MM.1S (cell line): ENCODE data around the gene NMB.

Experiments used
- DNase-seq: peaks from one replicate; pipeline ENCODE4 v3.0.0-alpha.2; 2015
- H2AFZ ChIP-seq: fragments of 300-600 bp; sonication (generic); 2 replicates; pipeline ENCODE4 v1.6.0; 2016; ENCODE audit warnings: antibody characterized with exemption, low read length
- H3F3A ChIP-seq: fragments of 300-600 bp; sonication (generic); 2 replicates; pipeline ENCODE4 v1.6.1; 2016; ENCODE audit warnings: mild to moderate bottlenecking, antibody characterized with exemption, low read length, moderate library complexity, mixed read lengths; ENCODE audit not compliant: insufficient read depth
- H3K27ac ChIP-seq: fragments of 300-600 bp; sonication (generic); 2 replicates; pipeline ENCODE4 v1.5.1; 2016; ENCODE audit warnings: mild to moderate bottlenecking, low read length
- H3K27me3 ChIP-seq: fragments of 300-600 bp; sonication (generic); replicated peaks from 2 replicates; pipeline ENCODE4 v1.6.0; 2016; ENCODE audit warnings: low read length; ENCODE audit not compliant: insufficient read depth
- H3K36me3 ChIP-seq: fragments of 300-600 bp; sonication (generic); replicated peaks from 2 replicates; pipeline ENCODE4 v1.6.1; 2016; ENCODE audit warnings: mild to moderate bottlenecking, low read length, mixed read lengths; ENCODE audit not compliant: insufficient read depth
- H3K4me1 ChIP-seq: fragments of 300-600 bp; sonication (generic); 2 replicates; pipeline ENCODE4 v1.6.1; 2016; ENCODE audit warnings: low read length, mixed read lengths
- H3K4me2 ChIP-seq: fragments of 300-600 bp; sonication (generic); 2 replicates; pipeline ENCODE4 v1.6.0; 2016; ENCODE audit warnings: low read depth, low read length
- H3K4me3 ChIP-seq: fragments of 300-600 bp; sonication (generic); 2 replicates; pipeline ENCODE4 v1.5.1; 2016; ENCODE audit warnings: low read length, mixed read lengths
- H3K79me2 ChIP-seq: fragments of 300-600 bp; sonication (generic); 2 replicates; pipeline ENCODE4 v1.6.1; 2016; ENCODE audit warnings: mixed run types, low read length, mixed read lengths
- H3K9ac ChIP-seq: fragments of 300-600 bp; sonication (generic); 2 replicates; pipeline ENCODE4 v1.6.1; 2016; ENCODE audit warnings: low read length, mixed read lengths
- H3K9me2 ChIP-seq: fragments of 300-600 bp; sonication (generic); replicated peaks from 2 replicates; pipeline ENCODE4 v1.6.1; 2016; ENCODE audit warnings: mild to moderate bottlenecking, low read length, mixed read lengths; ENCODE audit not compliant: insufficient read depth
- H3K9me3 ChIP-seq: fragments of 300-600 bp; sonication (generic); replicated peaks from 2 replicates; pipeline ENCODE4 v1.6.1; 2016; ENCODE audit warnings: mild to moderate bottlenecking, low read length, mixed read lengths; ENCODE audit not compliant: insufficient read depth
- H4K20me1 ChIP-seq: fragments of 300-600 bp; sonication (generic); 2 replicates; pipeline ENCODE4 v1.6.1; 2016; ENCODE audit warnings: mild to moderate bottlenecking, low read length, moderate library complexity, mixed read lengths; ENCODE audit not compliant: insufficient read depth
- EZH2 ChIP-seq: fragments of 300-600 bp; sonication (generic); optimal IDR thresholded peaks from 2 replicates; pipeline ENCODE3; 2017; ENCODE audit warnings: low read depth, mild to moderate bottlenecking, antibody characterized with exemption, low read length, mixed read lengths
- EZH2phosphoT487 ChIP-seq: fragments of 300-600 bp; sonication (generic); IDR thresholded peaks from 2 replicates; pipeline ENCODE4 v1.6.1; 2018; ENCODE audit warnings: antibody characterized with exemption, low read length
- TF ChIP-seq, protein P1 (sequence below): fragments of 300-600 bp; sonication (generic); IDR thresholded peaks from 2 replicates; pipeline ENCODE4 v1.5.1; 2016; ENCODE audit warnings: antibody characterized with exemption, low read length, mixed read lengths

The NMB gene

DNA sequence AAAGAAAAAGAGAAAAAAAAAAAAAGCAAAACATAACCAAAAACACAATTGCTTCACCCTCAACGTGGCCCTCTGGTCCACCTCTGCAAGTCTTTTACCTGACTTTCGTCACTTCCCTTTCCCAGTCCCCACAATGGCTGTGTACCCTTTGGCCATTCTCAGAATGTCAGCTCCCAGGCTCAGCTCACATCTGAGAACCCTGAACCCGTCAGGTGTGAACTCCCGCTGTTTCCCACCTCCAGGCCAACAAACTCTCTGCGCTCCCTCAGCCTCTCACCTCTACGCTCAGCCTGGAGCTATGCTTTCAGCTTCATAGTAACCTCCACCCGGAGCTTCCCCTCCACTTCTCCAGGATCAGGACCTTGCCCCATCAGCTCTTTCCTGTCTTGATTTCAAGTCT, 33.6 kb downstream of the NMB start:
- no peaks in the 10 kb centered on the region; the same call in 1 of the 2 replicates for H3K36me3 ChIP-seq
- no peaks in the 10 kb centered on the region for H3K79me2 ChIP-seq
- no peaks in the 10 kb centered on the region for H3K27me3 ChIP-seq
- H3K4me2 ChIP-seq: no peak overlapping the region
- TF ChIP-seq EZH2 (no peak), EZH2phosphoT487 (no peak)
- TF ChIP-seq, protein P1, sequence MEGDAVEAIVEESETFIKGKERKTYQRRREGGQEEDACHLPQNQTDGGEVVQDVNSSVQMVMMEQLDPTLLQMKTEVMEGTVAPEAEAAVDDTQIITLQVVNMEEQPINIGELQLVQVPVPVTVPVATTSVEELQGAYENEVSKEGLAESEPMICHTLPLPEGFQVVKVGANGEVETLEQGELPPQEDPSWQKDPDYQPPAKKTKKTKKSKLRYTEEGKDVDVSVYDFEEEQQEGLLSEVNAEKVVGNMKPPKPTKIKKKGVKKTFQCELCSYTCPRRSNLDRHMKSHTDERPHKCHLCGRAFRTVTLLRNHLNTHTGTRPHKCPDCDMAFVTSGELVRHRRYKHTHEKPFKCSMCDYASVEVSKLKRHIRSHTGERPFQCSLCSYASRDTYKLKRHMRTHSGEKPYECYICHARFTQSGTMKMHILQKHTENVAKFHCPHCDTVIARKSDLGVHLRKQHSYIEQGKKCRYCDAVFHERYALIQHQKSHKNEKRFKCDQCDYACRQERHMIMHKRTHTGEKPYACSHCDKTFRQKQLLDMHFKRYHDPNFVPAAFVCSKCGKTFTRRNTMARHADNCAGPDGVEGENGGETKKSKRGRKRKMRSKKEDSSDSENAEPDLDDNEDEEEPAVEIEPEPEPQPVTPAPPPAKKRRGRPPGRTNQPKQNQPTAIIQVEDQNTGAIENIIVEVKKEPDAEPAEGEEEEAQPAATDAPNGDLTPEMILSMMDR: no peak
- no peak overlapping the region for H3K9ac ChIP-seq
- H3K27ac ChIP-seq: no peak overlapping the region
- no peaks in the 10 kb centered on the region for H3F3A ChIP-seq
- no peaks in the 10 kb centered on the region for H3K4me1 ChIP-seq
- no peaks in the 10 kb centered on the region for H3K9me3 ChIP-seq
- H3K9me2 ChIP-seq: no peaks in the 10 kb centered on the region
- no peak overlapping the region for H3K4me3 ChIP-seq
- no peak overlapping the region for H2AFZ ChIP-seq
- DNase-seq: no peak
- H4K20me1 ChIP-seq: no peaks in the 10 kb centered on the region

DNA sequence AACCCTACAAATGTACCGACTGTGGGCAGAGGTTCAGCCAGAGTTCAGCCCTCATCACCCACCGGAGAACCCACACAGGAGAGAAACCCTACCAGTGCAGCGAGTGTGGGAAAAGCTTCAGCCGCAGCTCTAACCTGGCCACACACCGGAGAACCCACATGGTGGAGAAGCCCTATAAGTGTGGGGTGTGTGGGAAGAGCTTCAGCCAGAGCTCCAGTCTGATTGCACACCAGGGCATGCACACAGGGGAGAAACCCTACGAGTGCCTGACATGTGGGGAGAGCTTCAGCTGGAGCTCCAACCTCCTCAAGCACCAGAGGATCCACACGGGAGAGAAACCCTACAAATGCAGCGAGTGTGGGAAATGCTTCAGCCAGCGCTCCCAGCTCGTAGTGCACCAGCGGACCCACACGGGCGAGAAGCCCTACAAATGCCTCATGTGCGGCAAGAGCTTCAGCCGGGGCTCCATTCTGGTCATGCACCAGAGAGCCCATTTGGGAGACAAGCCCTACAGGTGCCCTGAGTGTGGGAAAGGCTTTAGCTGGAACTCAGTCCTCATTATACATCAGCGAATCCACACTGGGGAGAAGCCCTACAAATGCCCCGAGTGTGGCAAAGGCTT, 36.5 kb downstream of the NMB start:
- no peak for DNase-seq
- H3F3A ChIP-seq: no peaks in the 10 kb centered on the region
- TF ChIP-seq, protein P1: no peak
- TF ChIP-seq EZH2phosphoT487 (no peak), EZH2 (no peak)
- no peak overlapping the region for H3K9ac ChIP-seq
- no peaks in the 10 kb centered on the region for H3K79me2 ChIP-seq
- no peak overlapping the region for H3K27ac ChIP-seq
- H3K4me2 ChIP-seq: no peak overlapping the region
- H4K20me1 ChIP-seq: no peaks in the 10 kb centered on the region
- no peaks in the 10 kb centered on the region; the same call in 1 of the 2 replicates for H3K36me3 ChIP-seq
- no peaks in the 10 kb centered on the region for H3K27me3 ChIP-seq
- H3K4me1 ChIP-seq: no peaks in the 10 kb centered on the region
- no peaks in the 10 kb centered on the region for H3K9me3 ChIP-seq
- no peaks in the 10 kb centered on the region for H3K9me2 ChIP-seq
- H3K4me3 ChIP-seq: no peak overlapping the region
- no peak overlapping the region for H2AFZ ChIP-seq

DNA sequence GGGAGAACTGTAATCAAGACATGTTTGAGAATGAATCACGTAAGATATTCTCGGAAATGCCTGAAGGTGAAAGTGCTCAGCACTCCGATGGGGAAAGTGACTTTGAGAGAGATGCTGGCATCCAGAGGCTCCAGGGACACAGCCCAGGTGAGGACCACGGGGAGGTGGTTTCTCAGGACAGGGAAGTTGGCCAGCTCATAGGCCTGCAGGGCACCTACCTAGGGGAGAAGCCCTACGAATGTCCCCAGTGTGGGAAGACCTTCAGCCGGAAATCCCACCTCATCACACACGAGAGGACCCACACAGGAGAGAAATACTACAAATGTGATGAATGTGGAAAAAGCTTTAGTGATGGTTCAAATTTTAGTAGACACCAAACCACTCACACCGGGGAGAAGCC, 37.4 kb downstream of the NMB start:
- Histone ChIP-seq H3K36me3 (no peaks in the 10 kb centered on the region; the same call in 1 of the 2 replicates), H3K4me3 (no peak overlapping the region)

More for the DNA sequence above, 37.4 kb downstream of the NMB start:
- Histone ChIP-seq H3K9ac (no peak overlapping the region), H3K27me3 (no peaks in the 10 kb centered on the region), H2AFZ (no peak overlapping the region), H3K4me1 (no peaks in the 10 kb centered on the region), H3K4me2 (no peak overlapping the region), H4K20me1 (no peaks in the 10 kb centered on the region), H3K9me3 (no peaks in the 10 kb centered on the region), H3K9me2 (no peaks in the 10 kb centered on the region), H3K79me2 (no peaks in the 10 kb centered on the region), H3K27ac (no peak overlapping the region), H3F3A (no peaks in the 10 kb centered on the region)
- TF ChIP-seq, protein P1: no peak
- TF ChIP-seq EZH2phosphoT487 (no peak), EZH2 (no peak)
- no peak for DNase-seq
